ENCODE data around the gene SH3RF2.

The SH3RF2 gene

GRCh38 chr5:145980259-145980658 is 43.9 kb downstream of the SH3RF2 start:
- no peak overlapping the region for H3K27ac ChIP-seq (ENCODE audit: low read length)
- no peak overlapping the region for H3K9ac ChIP-seq (ENCODE audit: low read length in 2 of 2)
- no peaks in the 10 kb centered on the region for H3K36me3 ChIP-seq (ENCODE audit: control insufficient read depth in 2 of 2, insufficient read depth in 2 of 2, low read length in 2 of 2)
- no peaks in the 10 kb centered on the region for H3K4me1 ChIP-seq (ENCODE audit: control insufficient read depth, insufficient read depth, low read length)
- H3K9me3 ChIP-seq (ENCODE audit: control insufficient read depth in 2 of 2, low read length in 2 of 2) = no peaks in the 10 kb centered on the region
- H3K4me3 ChIP-seq (ENCODE audit: low read length in 2 of 2) = no peak overlapping the region
- H3K27me3 ChIP-seq (ENCODE audit: control insufficient read depth in 1 of 2, insufficient read depth in 2 of 2, low read length in 2 of 2) = no peaks in the 10 kb centered on the region

GRCh38 chr5:145980718-145981117 is 44.3 kb downstream of the SH3RF2 start:
- no peaks in the 10 kb centered on the region for H3K36me3 ChIP-seq (ENCODE audit: control insufficient read depth in 2 of 2, insufficient read depth in 2 of 2, low read length in 2 of 2)
- no peak overlapping the region for H3K4me3 ChIP-seq (ENCODE audit: low read length in 2 of 2)
- no peaks in the 10 kb centered on the region for H3K9me3 ChIP-seq (ENCODE audit: control insufficient read depth in 2 of 2, low read length in 2 of 2)
- no peaks in the 10 kb centered on the region for H3K4me1 ChIP-seq (ENCODE audit: control insufficient read depth, insufficient read depth, low read length)
- no peaks in the 10 kb centered on the region for H3K27me3 ChIP-seq (ENCODE audit: control insufficient read depth in 1 of 2, insufficient read depth in 2 of 2, low read length in 2 of 2)
- no peak overlapping the region for H3K27ac ChIP-seq (ENCODE audit: low read length)
- no peak overlapping the region for H3K9ac ChIP-seq (ENCODE audit: low read length in 2 of 2)

- Histone ChIP-seq H3K4me3 (ENCODE audit: low read length in 2 of 2) (no peak overlapping the region), H3K36me3 (ENCODE audit: control insufficient read depth in 2 of 2, insufficient read depth in 2 of 2, low read length in 2 of 2) (no peaks in the 10 kb centered on the region), H3K27ac (ENCODE audit: low read length) (no peak overlapping the region), H3K27me3 (ENCODE audit: control insufficient read depth in 1 of 2, insufficient read depth in 2 of 2, low read length in 2 of 2) (no peaks in the 10 kb centered on the region), H3K4me1 (ENCODE audit: control insufficient read depth, insufficient read depth, low read length) (no peaks in the 10 kb centered on the region), H3K9me3 (ENCODE audit: control insufficient read depth in 2 of 2, low read length in 2 of 2) (no peaks in the 10 kb centered on the region), H3K9ac (ENCODE audit: low read length in 2 of 2) (no peak overlapping the region)
Observed at GRCh38 chr5:145981589-145982571, 45.5 kb downstream of the SH3RF2 start.

- H3K9me3 ChIP-seq (ENCODE audit: control insufficient read depth in 2 of 2, low read length in 2 of 2) = no peaks in the 10 kb centered on the region
- no peaks in the 10 kb centered on the region for H3K4me1 ChIP-seq (ENCODE audit: control insufficient read depth, insufficient read depth, low read length)
- no peaks in the 10 kb centered on the region for H3K27me3 ChIP-seq (ENCODE audit: control insufficient read depth in 1 of 2, insufficient read depth in 2 of 2, low read length in 2 of 2)
- H3K27ac ChIP-seq (ENCODE audit: low read length) = no peak overlapping the region
- H3K9ac ChIP-seq (ENCODE audit: low read length in 2 of 2) = no peak overlapping the region
- H3K36me3 ChIP-seq (ENCODE audit: control insufficient read depth in 2 of 2, insufficient read depth in 2 of 2, low read length in 2 of 2) = no peaks in the 10 kb centered on the region
- H3K4me3 ChIP-seq (ENCODE audit: low read length in 2 of 2) = no peak overlapping the region
Observed at GRCh38 chr5:145982572-145983318, 46.4 kb downstream of the SH3RF2 start.

GRCh38 chr5:145983446-145983845 is 47.1 kb downstream of the SH3RF2 start:
- no peaks in the 10 kb centered on the region for H3K4me1 ChIP-seq (ENCODE audit: control insufficient read depth, insufficient read depth, low read length)
- no peak overlapping the region for H3K9ac ChIP-seq (ENCODE audit: low read length in 2 of 2)
- no peaks in the 10 kb centered on the region for H3K9me3 ChIP-seq (ENCODE audit: control insufficient read depth in 2 of 2, low read length in 2 of 2)
- no peak overlapping the region for H3K27ac ChIP-seq (ENCODE audit: low read length)
- H3K4me3 ChIP-seq (ENCODE audit: low read length in 2 of 2) = no peak overlapping the region
- H3K36me3 ChIP-seq (ENCODE audit: control insufficient read depth in 2 of 2, insufficient read depth in 2 of 2, low read length in 2 of 2) = no peaks in the 10 kb centered on the region
- H3K27me3 ChIP-seq (ENCODE audit: control insufficient read depth in 1 of 2, insufficient read depth in 2 of 2, low read length in 2 of 2) = no peaks in the 10 kb centered on the region

GRCh38 chr5:145984072-145984471 is 47.7 kb downstream of the SH3RF2 start:
- Histone ChIP-seq H3K27ac (ENCODE audit: low read length) (no peak overlapping the region), H3K4me3 (ENCODE audit: low read length in 2 of 2) (no peak overlapping the region), H3K27me3 (ENCODE audit: control insufficient read depth in 1 of 2, insufficient read depth in 2 of 2, low read length in 2 of 2) (no peaks in the 10 kb centered on the region), H3K4me1 (ENCODE audit: control insufficient read depth, insufficient read depth, low read length) (no peaks in the 10 kb centered on the region), H3K36me3 (ENCODE audit: control insufficient read depth in 2 of 2, insufficient read depth in 2 of 2, low read length in 2 of 2) (no peaks in the 10 kb centered on the region), H3K9ac (ENCODE audit: low read length in 2 of 2) (no peak overlapping the region), H3K9me3 (ENCODE audit: control insufficient read depth in 2 of 2, low read length in 2 of 2) (no peaks in the 10 kb centered on the region)

GRCh38 chr5:145987856-145988255 is 51.5 kb downstream of the SH3RF2 start:
- H3K27ac ChIP-seq (ENCODE audit: low read length) = no peak overlapping the region
- no peaks in the 10 kb centered on the region for H3K36me3 ChIP-seq (ENCODE audit: control insufficient read depth in 2 of 2, insufficient read depth in 2 of 2, low read length in 2 of 2)

GRCh38 chr5:145988993-145989392 is 52.6 kb downstream of the SH3RF2 start:
- no peak overlapping the region for H3K4me3 ChIP-seq (ENCODE audit: low read length in 2 of 2)

More at GRCh38 chr5:145987856-145988255, 51.5 kb downstream of the SH3RF2 start:
- no peaks in the 10 kb centered on the region for H3K4me1 ChIP-seq (ENCODE audit: control insufficient read depth, insufficient read depth, low read length)
- H3K4me3 ChIP-seq (ENCODE audit: low read length in 2 of 2) = no peak overlapping the region
- H3K27me3 ChIP-seq (ENCODE audit: control insufficient read depth in 1 of 2, insufficient read depth in 2 of 2, low read length in 2 of 2) = no peaks in the 10 kb centered on the region
- H3K9ac ChIP-seq (ENCODE audit: low read length in 2 of 2) = no peak overlapping the region
- H3K9me3 ChIP-seq (ENCODE audit: control insufficient read depth in 2 of 2, low read length in 2 of 2) = no peaks in the 10 kb centered on the region

GRCh38 chr5:145989428-145989827 is 53.0 kb downstream of the SH3RF2 start:
- no peak overlapping the region for H3K4me3 ChIP-seq (ENCODE audit: low read length in 2 of 2)
- no peak overlapping the region for H3K27ac ChIP-seq (ENCODE audit: low read length)
- H3K9ac ChIP-seq (ENCODE audit: low read length in 2 of 2) = no peak overlapping the region
- H3K27me3 ChIP-seq (ENCODE audit: control insufficient read depth in 1 of 2, insufficient read depth in 2 of 2, low read length in 2 of 2) = no peaks in the 10 kb centered on the region
- H3K4me1 ChIP-seq (ENCODE audit: control insufficient read depth, insufficient read depth, low read length) = no peaks in the 10 kb centered on the region
- no peaks in the 10 kb centered on the region for H3K9me3 ChIP-seq (ENCODE audit: control insufficient read depth in 2 of 2, low read length in 2 of 2)
- H3K36me3 ChIP-seq (ENCODE audit: control insufficient read depth in 2 of 2, insufficient read depth in 2 of 2, low read length in 2 of 2) = no peaks in the 10 kb centered on the region

More at GRCh38 chr5:145988993-145989392, 52.6 kb downstream of the SH3RF2 start:
- H3K9me3 ChIP-seq (ENCODE audit: control insufficient read depth in 2 of 2, low read length in 2 of 2) = no peaks in the 10 kb centered on the region
- H3K36me3 ChIP-seq (ENCODE audit: control insufficient read depth in 2 of 2, insufficient read depth in 2 of 2, low read length in 2 of 2) = no peaks in the 10 kb centered on the region
- H3K27me3 ChIP-seq (ENCODE audit: control insufficient read depth in 1 of 2, insufficient read depth in 2 of 2, low read length in 2 of 2) = no peaks in the 10 kb centered on the region
- H3K9ac ChIP-seq (ENCODE audit: low read length in 2 of 2) = no peak overlapping the region
- no peaks in the 10 kb centered on the region for H3K4me1 ChIP-seq (ENCODE audit: control insufficient read depth, insufficient read depth, low read length)
- H3K27ac ChIP-seq (ENCODE audit: low read length) = no peak overlapping the region

- no peaks in the 10 kb centered on the region for H3K36me3 ChIP-seq (ENCODE audit: control insufficient read depth in 2 of 2, insufficient read depth in 2 of 2, low read length in 2 of 2)
- H3K4me3 ChIP-seq (ENCODE audit: low read length in 2 of 2) = no peak overlapping the region
- no peaks in the 10 kb centered on the region for H3K9me3 ChIP-seq (ENCODE audit: control insufficient read depth in 2 of 2, low read length in 2 of 2)
- H3K4me1 ChIP-seq (ENCODE audit: control insufficient read depth, insufficient read depth, low read length) = no peaks in the 10 kb centered on the region
- H3K27ac ChIP-seq (ENCODE audit: low read length) = no peak overlapping the region
- H3K27me3 ChIP-seq (ENCODE audit: control insufficient read depth in 1 of 2, insufficient read depth in 2 of 2, low read length in 2 of 2) = no peaks in the 10 kb centered on the region
- H3K9ac ChIP-seq (ENCODE audit: low read length in 2 of 2) = no peak overlapping the region
Observed at GRCh38 chr5:145990170-145990569, 53.8 kb downstream of the SH3RF2 start.
